Ammon's horn (tissue), 1 donor: Measurements from ENCODE around the gene ZBTB8B.
A peak's percentile ranks its signal among the peaks of the same experiment; 100 is the strongest.
"Not testable (repeated sequence)": the region's sequence is repeated elsewhere in the genome, so short reads cannot be mapped to it uniquely, and the experiment has no call there.

Source experiments
- DNase-seq: peaks from one replicate; pipeline ENCODE4 v3.0.0-alpha.2; 2016; ENCODE audit warnings: low spot score

Gene ZBTB8B

DNA sequence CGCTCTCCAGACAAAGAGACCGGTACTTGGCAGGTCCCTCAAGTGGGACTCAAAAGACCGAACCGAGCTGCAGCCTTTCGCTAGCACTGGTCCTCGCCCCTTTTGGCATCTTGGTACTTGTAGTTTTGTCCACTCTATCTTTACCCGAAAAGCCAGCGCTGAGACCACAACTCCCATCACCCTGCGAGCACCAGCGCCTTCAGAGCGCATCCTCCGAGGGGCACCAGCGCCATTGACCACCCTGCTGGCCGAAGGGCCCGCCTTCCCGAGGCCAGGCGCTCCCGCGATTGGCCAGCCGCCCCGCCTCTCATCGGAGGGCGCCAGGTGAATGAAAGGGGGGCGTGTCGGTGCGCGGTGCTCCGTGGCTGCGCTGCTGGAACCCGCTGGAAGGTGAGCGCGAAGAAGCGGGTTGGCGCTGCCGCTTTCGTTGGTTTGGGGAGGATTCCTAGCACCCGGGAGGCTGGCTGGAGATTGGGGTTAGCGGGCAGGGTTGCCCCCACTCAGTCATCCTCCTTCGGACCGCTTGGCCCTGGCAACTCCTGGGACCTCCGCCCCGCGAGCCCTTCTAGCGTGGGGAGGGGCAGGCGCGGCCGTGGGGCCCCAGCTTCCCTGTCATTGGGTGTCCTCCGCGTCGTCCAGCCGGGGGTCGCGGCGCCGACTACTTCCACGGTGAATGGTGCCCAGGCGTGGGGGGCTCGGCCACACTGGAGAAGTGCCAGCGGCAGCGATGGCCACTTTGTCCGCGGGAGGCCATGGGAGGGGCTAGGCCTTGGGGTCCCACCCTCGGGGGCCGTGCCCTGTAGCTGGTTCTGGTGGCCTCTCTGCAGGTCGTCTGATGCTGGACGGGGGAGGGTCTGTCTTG, at the start of gene ZBTB8B:
Gene ZBTB8B, plus strand, starts transcription at position 357 of the 862 bp plus-strand sequence. CDS start 5,553 bp downstream, outside the sequence.
- peak; percentile 95 for DNase-seq

DNA sequence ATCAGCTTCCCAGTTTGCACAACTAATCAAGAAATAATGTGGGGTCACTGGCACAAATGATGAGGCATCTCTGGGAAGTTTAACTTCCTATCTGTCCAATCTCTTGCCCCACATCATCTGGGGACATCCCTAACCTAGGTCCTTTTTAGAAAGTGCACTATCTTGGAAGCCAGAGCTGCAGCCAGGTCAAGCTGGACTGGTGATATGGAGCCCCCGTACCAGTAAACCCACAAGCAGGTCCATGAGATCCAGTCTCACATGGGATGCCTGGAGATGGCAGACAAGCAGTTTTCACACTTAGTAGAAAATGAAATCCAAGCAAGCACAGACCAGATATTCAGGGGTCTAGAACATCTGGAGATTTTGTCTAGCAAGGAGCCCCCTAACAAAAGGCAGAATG, 43.1 kb upstream of the ZBTB8B start:
- no peak for DNase-seq

DNA sequence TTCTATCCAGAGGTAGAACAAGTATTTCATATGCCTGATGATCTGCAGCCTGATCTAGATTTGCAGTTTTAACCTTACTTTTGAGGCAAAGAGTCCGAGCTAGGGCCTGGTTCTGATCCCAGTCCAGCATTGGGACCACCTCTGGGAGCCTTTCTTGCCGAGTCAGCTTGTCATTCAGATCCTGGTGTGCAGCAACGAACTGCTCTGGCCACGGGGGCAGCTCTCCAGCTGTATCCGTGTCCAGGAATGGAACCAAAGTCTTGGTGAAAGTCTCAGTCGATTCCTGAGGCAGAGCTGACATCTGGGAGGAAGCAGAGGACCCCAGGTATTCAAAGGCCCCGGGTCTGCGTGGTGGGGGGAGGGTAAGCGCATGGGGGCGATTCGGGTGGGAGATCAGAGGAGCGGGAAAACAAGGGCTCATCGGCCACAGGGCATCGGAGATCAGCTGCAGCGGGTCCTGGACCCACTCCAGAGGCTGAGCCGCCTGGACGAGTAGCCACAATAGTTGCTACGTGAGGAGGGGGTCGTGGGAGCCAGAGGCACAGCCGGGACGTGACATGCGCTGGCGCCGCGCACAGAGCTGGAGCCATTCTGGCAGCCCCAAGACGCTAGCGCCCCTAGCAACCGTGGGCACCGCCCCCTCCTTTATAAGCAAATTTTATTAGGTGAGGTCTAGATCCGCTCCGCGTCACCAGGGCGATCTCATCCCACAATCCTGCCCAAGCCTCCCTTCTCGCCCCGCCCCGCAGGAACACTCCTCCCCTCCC, 38.2 kb upstream of the ZBTB8B start:
- peak; percentile 14 for DNase-seq

DNA sequence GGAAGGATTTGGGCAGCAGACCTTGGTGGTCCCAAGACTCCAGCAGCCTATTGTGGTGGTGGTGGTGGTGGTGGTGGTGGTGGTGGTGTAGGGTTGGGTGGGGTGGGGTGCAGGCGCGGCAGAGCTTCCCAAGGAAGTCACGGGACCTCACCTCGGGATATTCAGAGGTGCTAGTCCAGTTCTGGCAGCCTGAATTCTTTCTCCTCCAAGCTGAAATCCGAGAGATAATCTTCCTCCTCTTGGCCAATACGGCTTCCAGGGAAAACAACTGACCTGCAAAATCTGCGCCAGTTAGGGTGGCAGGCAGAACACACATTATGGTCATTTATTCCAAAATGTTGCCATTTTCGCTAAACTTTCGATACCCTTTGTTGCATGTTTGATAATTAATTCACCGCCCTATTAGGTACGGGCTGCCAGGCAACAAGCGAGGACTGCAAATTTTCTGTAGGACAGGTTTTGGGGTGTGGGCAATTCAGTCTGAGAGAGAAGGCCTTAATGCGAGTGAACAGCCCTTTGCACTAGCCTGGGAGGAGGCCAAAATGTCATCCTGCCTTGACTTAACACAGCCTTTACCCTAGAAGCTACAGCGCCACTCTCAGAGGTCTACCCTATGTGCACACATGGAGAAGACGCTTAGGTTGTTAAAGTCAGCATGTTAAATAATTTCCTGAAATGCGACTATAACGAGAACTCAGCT, 37.5 kb upstream of the ZBTB8B start:
- no peak for DNase-seq

DNA sequence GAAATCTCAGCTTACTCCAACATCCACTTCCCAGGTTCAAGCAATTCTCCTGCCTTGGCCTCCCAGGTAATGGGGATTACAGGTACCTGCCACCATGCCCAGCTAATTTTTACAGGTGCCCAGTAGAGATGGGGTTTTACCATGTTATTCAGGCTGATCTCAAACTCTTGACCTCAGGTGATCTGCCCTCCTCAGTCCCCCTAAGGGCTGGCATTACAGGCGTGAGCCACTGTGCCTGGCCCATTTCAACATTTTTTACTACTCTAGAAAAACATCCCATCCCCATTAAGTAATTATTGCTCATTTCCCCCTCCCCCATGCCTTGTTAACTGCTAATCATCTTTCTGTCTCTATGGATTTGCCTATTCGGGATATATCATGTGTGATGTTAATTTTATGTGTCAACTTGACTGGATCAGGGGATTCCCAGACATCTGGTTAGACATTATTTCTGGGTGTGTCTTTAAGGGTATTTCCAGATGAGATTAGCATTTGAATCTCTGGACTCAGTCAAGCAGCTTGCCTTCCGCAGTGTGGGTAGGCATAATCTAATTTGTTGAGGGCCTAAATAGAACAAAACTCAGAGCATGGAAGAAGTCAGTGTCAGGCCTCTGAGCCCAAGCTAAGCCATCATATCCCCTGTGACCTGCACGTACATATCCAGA, 33.0 kb upstream of the ZBTB8B start:
- DNase-seq = no peak

DNA sequence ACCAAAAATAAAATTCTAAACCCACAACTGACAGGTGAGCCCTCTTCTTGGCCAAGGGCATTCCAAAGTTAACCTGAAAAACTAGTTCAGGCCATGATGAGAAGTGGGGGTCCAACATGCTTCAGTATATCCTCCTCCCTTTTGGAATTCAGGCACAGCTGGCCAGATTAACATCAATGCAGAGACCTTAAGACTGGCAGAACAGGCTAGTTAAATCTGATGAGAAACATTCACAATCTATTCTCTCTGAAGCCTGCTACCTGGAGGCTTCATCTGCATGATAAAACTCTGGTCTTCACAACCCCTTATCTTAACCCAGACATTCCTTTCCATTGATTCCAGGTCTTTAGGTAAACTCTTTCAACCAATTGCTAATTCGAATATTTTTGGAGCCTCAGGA, 26.7 kb upstream of the ZBTB8B start:
- no peak for DNase-seq

DNA sequence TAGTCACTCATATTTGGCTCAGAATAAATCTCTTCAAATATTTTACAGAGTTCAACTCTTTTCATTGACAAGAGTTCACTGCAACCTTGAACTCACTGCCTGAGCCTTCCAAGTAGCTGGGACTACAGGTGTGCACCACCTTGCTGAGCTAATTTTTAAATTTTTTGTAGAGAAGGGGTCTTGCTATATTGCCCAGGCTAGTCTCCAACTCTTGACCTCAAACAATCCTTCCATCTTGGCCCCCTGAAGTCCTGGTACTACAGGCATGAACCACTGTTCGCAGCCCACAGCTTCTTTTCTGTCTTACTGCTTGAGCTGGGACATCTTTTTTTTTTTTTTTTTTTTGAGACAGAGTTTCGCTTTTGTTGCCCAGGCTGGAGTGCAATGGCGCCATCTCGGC, 26.1 kb upstream of the ZBTB8B start:
- DNase-seq = not testable (repeated sequence)

DNA sequence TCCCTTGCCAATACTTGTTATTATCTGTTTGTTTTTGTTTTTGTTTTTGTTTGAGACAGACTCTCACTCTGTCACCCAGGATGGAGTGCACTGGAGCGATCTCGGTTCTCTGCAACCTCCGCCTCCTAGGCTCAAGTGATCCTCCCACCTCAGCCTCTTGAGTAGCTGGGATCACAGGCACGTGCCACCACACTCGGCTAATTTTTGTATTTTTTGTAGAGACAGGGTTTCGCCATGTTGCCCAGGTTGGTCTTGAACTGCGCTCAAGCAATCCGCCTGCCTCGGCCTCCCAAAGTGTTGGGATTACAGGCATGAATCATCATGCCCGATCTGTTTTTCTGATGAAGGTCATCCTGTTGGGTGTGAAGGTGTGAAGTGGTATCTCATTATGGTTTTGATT, 23.4 kb upstream of the ZBTB8B start:
- not testable (repeated sequence) for DNase-seq

DNA sequence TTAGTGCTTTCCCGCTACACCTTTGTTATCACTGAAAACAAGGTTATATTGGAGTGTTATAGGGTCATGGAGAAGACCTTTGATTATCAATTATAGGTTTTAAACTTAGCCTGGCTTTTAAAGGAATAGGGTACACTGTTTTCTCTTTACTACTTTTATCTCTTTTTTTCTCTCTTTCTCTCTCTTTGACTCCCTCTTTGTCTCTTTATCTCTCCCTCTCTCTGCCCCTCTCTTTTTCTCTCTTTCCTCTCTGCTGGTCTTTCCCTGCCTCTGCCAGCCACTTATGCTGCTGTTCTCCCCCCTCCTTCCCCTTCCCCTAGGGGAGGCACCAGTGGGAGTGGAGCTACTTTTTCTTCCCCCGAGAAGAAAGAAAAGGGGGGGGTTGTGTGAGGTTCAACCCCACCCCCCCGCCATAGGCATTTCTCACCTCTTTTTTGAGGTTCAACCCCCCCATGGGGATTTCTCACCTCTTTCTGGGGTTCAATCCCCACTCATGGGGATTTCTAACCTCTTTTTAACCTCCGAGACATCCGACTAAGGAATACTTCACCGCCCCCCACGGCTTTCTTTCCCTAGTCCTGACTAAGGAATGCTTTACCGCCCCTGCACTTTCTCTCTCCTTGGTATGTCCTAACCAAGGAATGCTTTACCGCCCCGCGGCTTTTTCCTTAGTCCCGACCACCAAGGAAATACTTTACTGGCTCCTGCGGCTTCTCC, 17.2 kb upstream of the ZBTB8B start:
- no peak for DNase-seq

DNA sequence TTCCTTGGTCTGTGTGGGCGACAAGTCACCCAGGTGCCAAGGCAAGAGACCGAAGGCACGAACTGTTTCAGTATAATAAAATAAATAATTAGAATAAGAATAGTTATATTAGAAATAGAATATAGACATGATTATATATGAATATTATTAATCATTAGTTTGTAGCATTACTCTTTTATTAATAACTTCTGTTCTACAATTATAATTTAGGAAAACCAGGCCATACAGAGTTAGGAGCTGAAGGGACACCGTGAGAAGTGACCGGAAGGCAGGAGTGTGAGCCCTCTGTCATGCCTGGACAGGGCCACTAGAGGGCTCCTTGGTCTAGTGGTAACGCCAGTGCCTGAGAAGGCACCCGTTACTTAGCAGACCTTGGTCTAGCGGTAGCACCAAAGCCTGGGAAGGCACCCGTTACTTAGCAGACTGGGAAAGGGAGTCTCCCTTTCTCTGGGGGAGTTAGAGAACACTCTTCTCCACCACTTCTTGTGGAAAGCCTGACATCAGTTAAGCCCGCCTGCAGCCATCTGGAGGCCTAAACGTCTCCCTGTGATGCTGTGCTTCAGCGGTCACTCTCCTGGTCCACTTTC, 16.6 kb upstream of the ZBTB8B start:
- DNase-seq = peak; percentile 75

DNA sequence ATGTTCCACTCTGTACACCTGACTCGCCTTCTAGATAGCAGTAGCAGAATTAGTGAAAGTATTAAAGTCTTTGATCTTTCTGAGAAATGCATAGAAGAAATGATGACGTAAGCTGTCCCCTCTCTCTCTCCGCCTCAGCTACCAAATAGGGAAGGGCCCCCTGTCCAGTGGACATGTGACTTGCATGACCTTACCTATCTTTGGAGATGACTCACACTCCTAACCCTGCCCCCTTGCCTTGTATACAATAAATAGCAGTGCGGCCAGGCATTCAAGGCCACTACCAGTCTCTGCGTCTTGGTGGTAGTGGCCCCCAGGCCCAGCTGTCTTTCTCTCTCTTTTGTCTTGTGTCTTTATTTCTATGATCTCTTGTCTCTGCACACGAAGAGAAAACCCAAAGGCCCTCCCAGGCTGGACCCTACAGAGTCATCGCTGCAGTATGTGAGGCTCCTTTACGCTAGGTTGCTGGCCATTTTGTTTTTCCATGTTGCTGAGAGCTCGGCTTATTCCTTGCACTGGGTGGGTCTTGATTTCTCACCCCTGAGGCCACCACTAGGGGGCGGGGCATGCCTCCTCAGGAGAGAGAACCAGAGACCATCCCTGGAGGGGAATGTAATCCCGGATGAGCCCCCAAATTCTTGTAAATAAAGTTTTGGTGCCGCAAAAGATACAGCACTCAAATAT, 16.0 kb upstream of the ZBTB8B start:
- DNase-seq = no peak

DNA sequence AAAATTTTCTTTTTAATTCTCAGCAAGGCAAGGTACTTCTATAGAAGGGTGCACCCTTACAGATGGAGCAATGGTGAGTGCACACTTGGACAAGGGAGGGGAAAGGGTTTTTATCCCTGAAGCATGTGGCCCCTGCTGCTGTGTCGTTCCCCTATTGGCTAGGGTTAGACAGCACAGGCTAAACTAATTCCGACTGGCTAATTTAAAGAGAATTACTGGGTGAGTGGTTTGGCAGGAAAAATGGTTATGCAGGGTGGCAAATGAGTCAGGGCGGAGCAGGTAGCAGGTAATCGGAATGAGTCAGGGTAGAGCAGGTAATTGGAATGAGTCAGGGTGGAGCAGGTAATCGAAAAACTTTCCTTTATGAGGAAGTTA, 15.4 kb upstream of the ZBTB8B start:
- not testable (repeated sequence) for DNase-seq

DNA sequence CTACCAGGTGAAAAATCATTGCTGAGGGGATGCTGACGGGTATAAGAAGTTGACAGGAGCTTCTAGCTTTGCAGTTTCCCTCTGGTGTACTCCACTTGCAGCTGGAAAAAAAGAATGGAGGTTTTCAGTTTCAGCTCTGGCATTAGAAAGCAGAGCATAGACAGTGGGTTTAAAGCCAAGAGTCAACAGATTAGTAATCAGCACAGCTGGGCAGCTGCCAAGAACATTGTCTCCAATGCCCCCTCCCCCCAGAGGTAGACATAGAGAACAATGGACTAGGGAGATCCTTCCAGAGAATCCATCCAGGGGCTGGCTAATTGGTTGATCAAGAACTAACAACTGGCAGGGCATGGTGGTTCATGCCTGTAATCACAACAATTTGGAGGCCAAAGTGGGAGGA, 10.1 kb upstream of the ZBTB8B start:
- DNase-seq = peak; percentile 36

DNA sequence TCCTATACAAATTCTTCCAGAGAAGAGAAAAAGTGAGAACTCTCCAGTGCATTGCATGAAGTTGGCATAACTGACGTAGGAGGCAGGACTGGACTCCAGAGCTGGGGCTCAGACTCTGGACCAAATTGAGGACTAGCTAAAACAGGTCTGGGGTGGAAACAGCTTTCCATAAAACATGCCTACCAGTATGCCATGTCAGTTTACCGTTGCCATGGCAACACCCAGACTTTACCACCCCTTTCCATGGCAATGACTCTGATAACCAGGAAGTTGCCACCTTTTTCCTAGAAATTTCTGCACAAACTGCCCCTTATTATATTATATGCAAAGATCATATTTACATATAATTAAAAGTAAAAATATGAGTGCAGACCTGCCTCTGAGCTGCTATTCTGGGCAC, 8.9 kb upstream of the ZBTB8B start:
- no peak for DNase-seq

DNA sequence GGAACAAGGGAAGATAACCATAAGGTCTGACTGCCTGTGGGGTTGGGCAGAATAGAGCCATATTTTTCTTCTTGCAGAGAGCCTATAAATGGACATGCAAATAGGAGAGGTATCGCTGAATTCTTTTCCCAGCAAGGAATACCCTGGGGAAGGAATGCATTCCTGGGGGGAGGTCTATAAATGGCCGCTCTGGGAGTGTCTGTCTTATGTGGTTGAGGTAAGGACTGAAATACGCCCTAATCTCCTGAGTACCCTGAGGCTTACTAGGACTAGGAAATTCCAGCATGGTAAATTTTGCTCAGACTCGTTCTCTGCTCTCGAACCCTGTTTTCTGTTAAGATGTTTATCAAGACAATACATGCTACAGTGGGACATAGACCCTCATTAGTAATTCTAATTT, 6.1 kb upstream of the ZBTB8B start:
- not testable (repeated sequence) for DNase-seq

DNA sequence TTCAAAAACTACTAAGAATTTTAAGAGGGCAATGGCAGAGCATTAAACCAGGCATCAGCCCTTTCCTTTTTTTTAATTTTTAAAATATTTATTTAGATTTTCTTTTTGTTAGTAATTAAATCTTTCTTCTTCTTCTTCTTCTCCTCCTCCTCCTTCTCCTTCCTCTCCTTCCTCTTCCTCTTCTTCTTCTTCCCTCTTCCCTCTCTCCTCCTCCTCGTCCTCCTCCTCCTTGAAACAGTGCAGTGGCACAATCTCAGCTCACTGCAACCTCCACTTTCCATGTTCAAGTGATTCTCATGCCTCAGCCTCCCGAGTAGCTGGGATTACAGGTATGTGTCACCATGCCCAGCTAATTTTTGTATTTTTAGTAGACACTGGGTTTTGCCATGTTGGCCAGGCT, 1.9 kb upstream of the ZBTB8B start:
- not testable (repeated sequence) for DNase-seq

DNA sequence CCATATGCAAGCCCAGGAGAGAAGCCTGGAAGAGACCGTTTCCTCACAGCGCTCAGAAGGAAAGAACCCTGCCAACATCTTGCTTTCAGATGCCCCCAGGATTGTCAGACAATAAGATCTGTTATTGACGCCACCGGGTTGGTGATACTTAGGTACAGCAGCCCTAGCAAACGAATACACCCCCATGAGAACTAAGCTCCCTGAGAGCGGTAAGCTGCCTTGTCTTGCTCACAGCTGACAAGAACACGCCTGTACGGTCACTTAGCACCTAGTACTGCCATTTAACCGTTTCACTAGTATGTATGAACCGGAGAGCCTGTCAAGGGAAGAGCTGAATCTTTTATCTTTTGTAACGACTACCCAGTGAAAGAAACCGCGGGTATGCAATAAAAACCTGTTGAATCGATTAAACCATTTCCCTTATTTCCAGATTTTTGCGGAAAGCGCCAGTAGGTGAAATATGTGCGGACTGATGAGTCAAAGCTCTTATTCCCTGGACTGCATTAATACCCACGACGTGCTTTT, 619 bp upstream of the ZBTB8B start:
- peak; percentile 14 for DNase-seq

DNA sequence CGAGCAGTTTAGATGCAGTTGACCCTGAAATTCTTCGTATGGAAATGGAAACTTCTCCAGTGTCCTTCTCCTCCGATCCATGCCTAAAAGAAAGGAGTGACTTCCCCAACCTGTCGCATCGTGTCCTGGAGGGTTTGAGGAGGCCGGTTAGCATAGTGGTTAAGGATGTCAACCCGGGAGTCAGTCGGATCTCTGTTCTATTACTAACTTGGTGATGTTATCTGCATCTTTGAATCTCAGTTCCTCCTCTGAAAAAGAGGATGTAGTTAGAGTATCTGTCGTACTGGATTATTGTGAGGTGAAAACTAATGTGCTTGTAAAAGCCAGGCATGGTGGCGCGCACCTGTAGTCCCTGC, 684 bp downstream of the ZBTB8B start:
- DNase-seq = no peak

DNA sequence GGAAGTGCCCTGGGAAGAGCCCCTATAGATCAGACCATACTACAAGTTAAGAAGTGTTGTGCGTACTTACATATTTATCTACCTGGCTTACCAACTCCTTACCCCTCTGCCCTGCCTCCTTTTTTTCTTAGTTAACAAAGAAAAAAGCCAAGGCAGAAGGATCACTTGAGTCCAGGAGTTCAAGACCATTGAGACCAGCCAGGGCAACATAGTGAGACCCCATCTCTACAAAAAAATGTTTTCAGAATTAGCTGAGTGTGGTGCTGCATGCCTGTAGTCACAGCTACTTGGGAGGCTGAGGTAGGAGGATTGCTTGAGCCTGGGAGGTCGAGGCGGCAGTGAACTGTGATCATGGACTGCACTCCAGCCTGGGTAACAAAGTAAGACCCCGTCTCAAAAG, 1.9 kb downstream of the ZBTB8B start:
- no peak for DNase-seq

DNA sequence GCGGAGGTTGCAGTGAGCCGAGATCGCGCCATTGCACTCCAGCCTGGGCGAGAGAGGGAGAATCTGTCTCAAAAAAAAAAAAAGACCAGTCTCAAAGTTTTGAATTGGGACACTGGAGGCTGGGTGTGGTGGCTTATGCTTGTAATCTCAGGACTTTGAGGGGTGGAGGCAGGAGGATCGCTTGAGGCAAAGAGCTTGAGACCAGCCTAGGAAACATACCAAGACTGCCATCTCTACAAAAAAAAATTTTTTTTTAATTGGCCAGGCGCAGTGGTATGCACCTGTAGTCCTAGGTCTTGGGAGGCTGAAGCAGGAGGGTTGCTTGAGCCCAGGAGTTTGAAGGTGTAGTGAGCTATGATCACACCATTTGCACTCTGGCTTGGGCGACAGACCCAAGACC, 3.9 kb downstream of the ZBTB8B start:
- DNase-seq = no peak
